PC-9 (cell line): ENCODE results near the gene PEX11G.

Source experiments
- EZH2 ChIP-seq: fragments of 200-600 bp; sonication (generic); IDR thresholded peaks from 2 replicates; pipeline ENCODE4 v1.8.0; 2017; ENCODE audit warnings: antibody characterized with exemption, low read depth
- TF ChIP-seq, protein P1 (sequence below): fragments of 200-600 bp; sonication (generic); conservative IDR thresholded peaks from 2 replicates; pipeline ENCODE4 v1.6.1; 2017; ENCODE audit warnings: mixed run types, antibody characterized with exemption, mild to moderate bottlenecking, moderate library complexity

DNA sequence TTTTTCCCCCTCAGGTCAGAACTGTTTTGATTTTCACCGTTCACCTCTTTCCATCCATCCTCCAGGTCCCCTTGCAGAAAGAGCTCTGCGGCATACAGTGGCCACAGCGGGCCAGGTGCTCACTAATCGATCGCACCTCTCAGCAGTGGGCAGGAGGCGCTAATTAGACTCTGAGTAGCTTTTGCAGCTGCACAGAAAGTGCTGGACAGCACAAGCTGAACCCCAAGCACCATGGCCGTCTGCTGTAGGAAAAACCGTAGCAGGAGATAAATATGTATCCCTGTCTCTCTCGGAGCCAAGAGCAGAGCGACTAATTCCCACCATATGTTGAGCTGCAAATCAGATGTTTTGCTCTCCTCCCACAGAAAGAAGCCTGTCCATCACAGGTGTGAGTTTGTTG lies 54.4 kb downstream of the PEX11G start:
- TF ChIP-seq, protein P1, sequence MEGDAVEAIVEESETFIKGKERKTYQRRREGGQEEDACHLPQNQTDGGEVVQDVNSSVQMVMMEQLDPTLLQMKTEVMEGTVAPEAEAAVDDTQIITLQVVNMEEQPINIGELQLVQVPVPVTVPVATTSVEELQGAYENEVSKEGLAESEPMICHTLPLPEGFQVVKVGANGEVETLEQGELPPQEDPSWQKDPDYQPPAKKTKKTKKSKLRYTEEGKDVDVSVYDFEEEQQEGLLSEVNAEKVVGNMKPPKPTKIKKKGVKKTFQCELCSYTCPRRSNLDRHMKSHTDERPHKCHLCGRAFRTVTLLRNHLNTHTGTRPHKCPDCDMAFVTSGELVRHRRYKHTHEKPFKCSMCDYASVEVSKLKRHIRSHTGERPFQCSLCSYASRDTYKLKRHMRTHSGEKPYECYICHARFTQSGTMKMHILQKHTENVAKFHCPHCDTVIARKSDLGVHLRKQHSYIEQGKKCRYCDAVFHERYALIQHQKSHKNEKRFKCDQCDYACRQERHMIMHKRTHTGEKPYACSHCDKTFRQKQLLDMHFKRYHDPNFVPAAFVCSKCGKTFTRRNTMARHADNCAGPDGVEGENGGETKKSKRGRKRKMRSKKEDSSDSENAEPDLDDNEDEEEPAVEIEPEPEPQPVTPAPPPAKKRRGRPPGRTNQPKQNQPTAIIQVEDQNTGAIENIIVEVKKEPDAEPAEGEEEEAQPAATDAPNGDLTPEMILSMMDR = no peak
- TF ChIP-seq EZH2 = no peak
